HG02798 (cell line): Measurements from ENCODE around the gene ARHGEF10L.
"Not testable (repeated sequence)": the region's sequence is repeated elsewhere in the genome, so short reads cannot be mapped to it uniquely, and the experiment has no call there.

Source experiments
- ATAC-seq: cut with Tn5 transposase; IDR thresholded peaks from one replicate; pipeline ENCODE4 v1.9.1; 2021; ENCODE audit warnings: mild to moderate bottlenecking; ENCODE audit not compliant: unreplicated experiment, poor library complexity

Gene ARHGEF10L

GRCh38 chr1:17725811-17726582, 186.5 kb downstream of the ARHGEF10L start:
- no peak for ATAC-seq

- no peak for ATAC-seq
These were observed 188.7 kb downstream of the ARHGEF10L start for GRCh38 chr1:17728123-17728712.

- no peak for ATAC-seq
These were observed 189.8 kb downstream of the ARHGEF10L start for GRCh38 chr1:17729248-17729647.

- ATAC-seq: no peak
These were observed 190.4 kb downstream of the ARHGEF10L start for GRCh38 chr1:17729909-17730308.

- ATAC-seq: no peak
These were observed 192.0 kb downstream of the ARHGEF10L start for GRCh38 chr1:17731460-17731859.

- ATAC-seq: no peak
These were observed 193.0 kb downstream of the ARHGEF10L start for GRCh38 chr1:17732475-17732874.

- ATAC-seq: no peak
These were observed 194.2 kb downstream of the ARHGEF10L start for GRCh38 chr1:17733661-17734060.

- no peak for ATAC-seq
These were observed 195.1 kb downstream of the ARHGEF10L start for GRCh38 chr1:17734609-17735008.

GRCh38 chr1:17735348-17735747, 195.8 kb downstream of the ARHGEF10L start:
- ATAC-seq: no peak

GRCh38 chr1:17735793-17736192, 196.3 kb downstream of the ARHGEF10L start:
- ATAC-seq: no peak

- ATAC-seq: no peak
These were observed 197.1 kb downstream of the ARHGEF10L start for GRCh38 chr1:17736625-17737024.

- ATAC-seq: no peak
These were observed 199.6 kb downstream of the ARHGEF10L start for GRCh38 chr1:17739050-17739449.

GRCh38 chr1:17741052-17741451, 201.6 kb downstream of the ARHGEF10L start:
- ATAC-seq: no peak

- no peak for ATAC-seq
These were observed 203.1 kb downstream of the ARHGEF10L start for GRCh38 chr1:17742583-17742982.

GRCh38 chr1:17743008-17743647, 203.6 kb downstream of the ARHGEF10L start:
- ATAC-seq: no peak

- ATAC-seq: no peak
These were observed 204.4 kb downstream of the ARHGEF10L start for GRCh38 chr1:17743925-17744324.

- ATAC-seq: no peak
These were observed 205.4 kb downstream of the ARHGEF10L start for GRCh38 chr1:17744666-17745478.

GRCh38 chr1:17745479-17745955, 206.0 kb downstream of the ARHGEF10L start:
- ATAC-seq: no peak

- not testable (repeated sequence) for ATAC-seq
These were observed 206.8 kb downstream of the ARHGEF10L start for GRCh38 chr1:17746281-17746680.

GRCh38 chr1:17746920-17747319, 207.4 kb downstream of the ARHGEF10L start:
- no peak for ATAC-seq
